Gastroesophageal sphincter (tissue), 4 donors: Measurements from ENCODE around the gene SEMA3F. TPM values are rescaled to one million over a fixed set of nuclear protein-coding genes. Genes with fewer than 3 reads are reported as not detected.

Experiments
- ATAC-seq: fragments of 150-250 bp; one replicate; pipeline ENCODE4 v1.9.1; 2016; ENCODE audit warnings: mild to moderate bottlenecking, moderate library complexity
- H3K27ac ChIP-seq, 4 donors: fragments of 200-600 bp; sonication (generic) in 3 of 4; 1 replicate in 3 of 4; 2 replicates in 1 of 4; pipeline ENCODE4 v1.5.1; 2016 to 2019
- H3K27me3 ChIP-seq: fragments of 200-600 bp; sonication (generic); one replicate; pipeline ENCODE4 v1.5.1; 2019
- H3K36me3 ChIP-seq, 2 donors: fragments of 200-600 bp; sonication (generic); one replicate each; pipeline ENCODE4 v1.5.1; 2019; ENCODE audit warnings: control low read depth in 1 of 2
- H3K4me1 ChIP-seq, 3 donors: fragments of 200-600 bp; sonication (generic); 1 replicate in 2 of 3; 2 replicates in 1 of 3; pipeline ENCODE4 v1.5.1; 2016 to 2019; ENCODE audit warnings: control low read depth in 2 of 3
- H3K4me3 ChIP-seq, 2 donors: fragments of 200-600 bp; sonication (generic); one replicate each; pipeline ENCODE4 v1.5.1; 2019; ENCODE audit warnings: mild to moderate bottlenecking in 1 of 2, moderate library complexity in 1 of 2
- H3K9me3 ChIP-seq, 3 donors: fragments of 200-600 bp; sonication (generic); one replicate each; pipeline ENCODE4 v1.5.1; 2017 to 2019; ENCODE audit warnings: control low read depth in 2 of 3
- EP300 ChIP-seq: sonication (generic); formaldehyde crosslinking; IDR thresholded peaks from one replicate; pipeline ENCODE4 v1.6.1; 2017; ENCODE audit warnings: antibody characterized with exemption, mild to moderate bottlenecking
- POLR2A ChIP-seq, 2 donors: fragments of 450-650 bp; IDR thresholded peaks; one replicate each; pipeline ENCODE4 v1.6.1; 2017; ENCODE audit warnings: antibody characterized with exemption in 2 of 2, mild to moderate bottlenecking in 2 of 2, moderate library complexity in 1 of 2
- POLR2AphosphoS5 ChIP-seq: sonication (generic); formaldehyde crosslinking; IDR thresholded peaks from one replicate; pipeline ENCODE4 v1.6.1; 2017; ENCODE audit warnings: antibody characterized with exemption
- WGBS, 2 donors: methylation state at CpG; one replicate each; pipeline ENCODE4 v1.1.5; 2018; ENCODE audit warnings: low coverage in 1 of 2; 5-methylcytosine and 5-hydroxymethylcytosine counted together
- total RNA-seq, 4 donors: library from RNA; depleted of rRNA; stranded (reverse); fragments of >200 nt; gene quantifications; one replicate each; pipeline ENCODE4 v1.1.0, GENCODE V29; 2016
- TF ChIP-seq, protein P1 (sequence below), 4 experiments: fragments of 200-600 bp in 2 of 4; fragments of 450-650 bp in 2 of 4; sonication (generic) in 1 of 4; IDR thresholded peaks; one replicate each; pipeline ENCODE4 v1.5.1; 2017 to 2019; ENCODE audit warnings: antibody characterized with exemption in 4 of 4, mild to moderate bottlenecking in 2 of 4, moderate library complexity in 2 of 4

The SEMA3F gene
- total RNA-seq, 4 donors from 2014 or later, result 6.7 to 33.5 (median 16.3) TPM

- H3K36me3 ChIP-seq, result no peaks in the 10 kb centered on the region
- 90% methylated on average over 2 of the region's 13 CpGs; no CpG with 5 or more reads in 1 of the 2 donors for WGBS, 2 donors
- peaks cover 0 to 15% (median 0%) of the 10 kb centered on the region in 3 donors for H3K4me1 ChIP-seq
- H3K27ac ChIP-seq, result no peak overlapping the region
- ATAC-seq, result peak; percentile 8
- H3K9me3 ChIP-seq, result no peaks in the 10 kb centered on the region
- no peak overlapping the region for H3K4me3 ChIP-seq
- TF ChIP-seq, protein P1, sequence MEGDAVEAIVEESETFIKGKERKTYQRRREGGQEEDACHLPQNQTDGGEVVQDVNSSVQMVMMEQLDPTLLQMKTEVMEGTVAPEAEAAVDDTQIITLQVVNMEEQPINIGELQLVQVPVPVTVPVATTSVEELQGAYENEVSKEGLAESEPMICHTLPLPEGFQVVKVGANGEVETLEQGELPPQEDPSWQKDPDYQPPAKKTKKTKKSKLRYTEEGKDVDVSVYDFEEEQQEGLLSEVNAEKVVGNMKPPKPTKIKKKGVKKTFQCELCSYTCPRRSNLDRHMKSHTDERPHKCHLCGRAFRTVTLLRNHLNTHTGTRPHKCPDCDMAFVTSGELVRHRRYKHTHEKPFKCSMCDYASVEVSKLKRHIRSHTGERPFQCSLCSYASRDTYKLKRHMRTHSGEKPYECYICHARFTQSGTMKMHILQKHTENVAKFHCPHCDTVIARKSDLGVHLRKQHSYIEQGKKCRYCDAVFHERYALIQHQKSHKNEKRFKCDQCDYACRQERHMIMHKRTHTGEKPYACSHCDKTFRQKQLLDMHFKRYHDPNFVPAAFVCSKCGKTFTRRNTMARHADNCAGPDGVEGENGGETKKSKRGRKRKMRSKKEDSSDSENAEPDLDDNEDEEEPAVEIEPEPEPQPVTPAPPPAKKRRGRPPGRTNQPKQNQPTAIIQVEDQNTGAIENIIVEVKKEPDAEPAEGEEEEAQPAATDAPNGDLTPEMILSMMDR (IDR thresholded peaks at IDR 0.05), result no peak
- no peak for TF ChIP-seq POLR2A (IDR thresholded peaks at IDR 0.05)
- TF ChIP-seq POLR2AphosphoS5, result no peak
- no peak for TF ChIP-seq EP300
- no peaks in the 10 kb centered on the region for H3K27me3 ChIP-seq
These were observed 15.3 kb upstream of the SEMA3F start for GRCh38 chr3:50139718-50140423.

- Histone ChIP-seq H3K27me3 (no peaks in the 10 kb centered on the region), H3K4me3 (no peak overlapping the region), H3K9me3 (no peaks in the 10 kb centered on the region), H3K4me1 (peaks cover 0 to 15% (median 0%) of the 10 kb centered on the region in 3 donors), H3K36me3 (no peaks in the 10 kb centered on the region), H3K27ac (no peak overlapping the region)
- TF ChIP-seq POLR2AphosphoS5 (no peak), POLR2A (IDR thresholded peaks at IDR 0.05) (no peak), EP300 (no peak)
- TF ChIP-seq, protein P1 (IDR thresholded peaks at IDR 0.05), result no peak
- no peak for ATAC-seq
- WGBS, 2 donors, result 83% methylated on average over 2 of the region's 12 CpGs; no CpG with 5 or more reads in 1 of the 2 donors
These were observed 14.1 kb upstream of the SEMA3F start for GRCh38 chr3:50140990-50141389.

GRCh38 chr3:50146316-50146901 lies 8.7 kb upstream of the SEMA3F start:
- Histone ChIP-seq H3K9me3 (no peaks in the 10 kb centered on the region), H3K27ac (no peak overlapping the region), H3K27me3 (no peaks in the 10 kb centered on the region), H3K4me1 (no peaks in the 10 kb centered on the region), H3K4me3 (no peak overlapping the region), H3K36me3 (no peaks in the 10 kb centered on the region)
- TF ChIP-seq POLR2A (IDR thresholded peaks at IDR 0.05) (no peak), EP300 (no peak), POLR2AphosphoS5 (no peak)
- TF ChIP-seq, protein P1 (IDR thresholded peaks at IDR 0.05), result no peak
- no peak for ATAC-seq
- 60 to 100% methylated on average over 1 of the region's 3 CpGs for WGBS, 2 donors

- Histone ChIP-seq H3K9me3 (no peaks in the 10 kb centered on the region), H3K4me1 (no peaks in the 10 kb centered on the region), H3K4me3 (no peak overlapping the region), H3K27me3 (no peaks in the 10 kb centered on the region), H3K27ac (no peak overlapping the region), H3K36me3 (no peaks in the 10 kb centered on the region)
- ATAC-seq, result no peak
- 73 to 100% methylated on average over 2 of the region's 7 CpGs for WGBS, 2 donors
- TF ChIP-seq EP300, result no peak
- TF ChIP-seq, protein P1 (IDR thresholded peaks at IDR 0.05), result no peak
- TF ChIP-seq POLR2AphosphoS5, result no peak
These were observed 8.1 kb upstream of the SEMA3F start for GRCh38 chr3:50147016-50147415.

DNA sequence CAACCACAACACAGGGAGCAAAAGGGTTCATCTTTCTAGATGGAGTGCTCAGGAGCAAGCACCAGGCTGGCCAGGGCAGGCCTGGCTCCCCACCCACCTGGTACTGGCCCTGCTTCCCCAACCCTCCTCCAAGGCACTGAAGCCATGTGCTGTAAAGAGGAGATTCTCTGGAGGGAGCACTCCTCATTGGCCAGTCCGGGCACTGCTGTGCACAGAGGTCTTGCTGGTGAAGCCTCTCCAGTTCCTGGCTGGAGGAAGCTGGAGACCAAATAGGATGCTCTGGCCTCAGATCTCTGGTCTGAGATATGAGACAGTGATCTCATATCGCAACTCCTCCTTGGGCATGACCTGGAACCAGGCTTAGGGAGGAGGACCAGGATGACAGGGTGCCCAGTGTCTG lies 7.7 kb upstream of the SEMA3F start:
- H3K9me3 ChIP-seq, result no peaks in the 10 kb centered on the region
- H3K4me1 ChIP-seq, result no peaks in the 10 kb centered on the region
- no CpG with 5 or more reads among the region's 2 CpGs for WGBS, 2 donors
- H3K27ac ChIP-seq, result no peak overlapping the region
- no peak for TF ChIP-seq POLR2AphosphoS5
- no peak for TF ChIP-seq POLR2A (IDR thresholded peaks at IDR 0.05)
- TF ChIP-seq, protein P1 (IDR thresholded peaks at IDR 0.05), result no peak
- no peak for TF ChIP-seq EP300
- H3K36me3 ChIP-seq, result no peaks in the 10 kb centered on the region
- no peak for ATAC-seq
- H3K27me3 ChIP-seq, result no peaks in the 10 kb centered on the region
- no peak overlapping the region for H3K4me3 ChIP-seq
